ENCODE measurements around the gene SLC35E3.

SLC35E3 gene

DNA sequence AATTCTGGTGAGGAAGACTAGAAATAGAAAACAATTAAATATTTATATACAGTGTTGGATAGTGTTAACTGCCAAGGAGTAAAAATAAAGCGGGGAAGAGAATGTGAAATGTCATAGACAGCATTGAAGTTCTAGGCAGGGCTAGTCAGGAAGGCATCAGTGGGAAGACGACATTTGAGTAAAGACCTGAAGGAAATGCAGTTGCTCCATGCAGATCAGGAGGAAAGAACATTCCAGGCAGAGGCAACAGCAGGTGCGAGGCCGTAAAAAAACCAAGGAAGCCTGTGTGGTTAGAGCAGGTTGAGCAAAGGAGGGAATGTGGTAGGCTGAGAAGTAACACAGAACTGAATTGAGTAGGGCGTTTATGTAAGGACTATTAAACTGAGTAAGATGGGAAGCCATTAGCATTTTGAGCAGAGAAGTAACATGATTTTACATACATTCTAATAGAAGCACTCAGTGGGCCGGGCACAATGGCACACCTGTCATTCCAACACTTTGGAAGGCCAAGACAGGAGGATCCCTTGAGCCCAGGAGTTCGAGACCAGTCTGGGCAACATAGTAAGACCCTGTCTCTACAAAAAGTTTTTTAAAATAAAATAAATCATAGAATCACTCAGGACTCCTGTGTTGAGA lies 14.9 kb downstream of the SLC35E3 start:
- Mint-ChIP-seq H3K9me3 (no peaks in the 10 kb centered on the region), H3K27ac (ENCODE audit: low read depth) (peak overlapping the region; percentile 17), H3K4me1 (no peaks in the 10 kb centered on the region), H3K27me3 (no peaks in the 10 kb centered on the region), H3K36me3 (ENCODE audit: insufficient read depth) (peaks cover 20% of the 10 kb centered on the region), H3K4me3 (no peak overlapping the region)
- ATAC-seq (replicated peaks; ENCODE audit: extremely low read depth, poor library complexity, severe bottlenecking) (no peak), DNase-seq (ENCODE audit: low spot score in 2 of 2) (no peak)

DNA sequence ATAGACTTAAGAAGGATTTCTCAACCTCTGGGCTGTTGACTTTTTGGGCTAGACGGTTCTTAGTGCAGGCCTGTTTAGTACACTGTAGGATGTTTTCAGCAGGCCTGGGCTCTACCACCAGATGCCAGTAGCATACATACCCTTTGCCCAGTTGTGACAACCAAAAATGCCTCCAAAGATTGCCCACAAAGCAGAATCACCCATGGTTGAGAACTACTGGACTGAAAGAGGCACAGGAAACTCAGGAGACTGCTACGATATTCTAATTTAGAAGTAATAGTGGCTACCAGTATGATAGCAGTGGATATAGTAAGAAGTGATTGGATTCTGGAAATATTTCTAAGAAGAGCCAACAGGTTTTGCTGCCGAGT lies 15.5 kb downstream of the SLC35E3 start:
- Mint-ChIP-seq H3K27me3 (no peaks in the 10 kb centered on the region), H3K9me3 (no peaks in the 10 kb centered on the region), H3K27ac (ENCODE audit: low read depth) (no peak overlapping the region), H3K4me3 (no peak overlapping the region), H3K4me1 (no peaks in the 10 kb centered on the region), H3K36me3 (ENCODE audit: insufficient read depth) (peaks cover 20% of the 10 kb centered on the region)
- ATAC-seq (replicated peaks; ENCODE audit: extremely low read depth, poor library complexity, severe bottlenecking) (no peak), DNase-seq (ENCODE audit: low spot score in 2 of 2) (no peak)

DNA sequence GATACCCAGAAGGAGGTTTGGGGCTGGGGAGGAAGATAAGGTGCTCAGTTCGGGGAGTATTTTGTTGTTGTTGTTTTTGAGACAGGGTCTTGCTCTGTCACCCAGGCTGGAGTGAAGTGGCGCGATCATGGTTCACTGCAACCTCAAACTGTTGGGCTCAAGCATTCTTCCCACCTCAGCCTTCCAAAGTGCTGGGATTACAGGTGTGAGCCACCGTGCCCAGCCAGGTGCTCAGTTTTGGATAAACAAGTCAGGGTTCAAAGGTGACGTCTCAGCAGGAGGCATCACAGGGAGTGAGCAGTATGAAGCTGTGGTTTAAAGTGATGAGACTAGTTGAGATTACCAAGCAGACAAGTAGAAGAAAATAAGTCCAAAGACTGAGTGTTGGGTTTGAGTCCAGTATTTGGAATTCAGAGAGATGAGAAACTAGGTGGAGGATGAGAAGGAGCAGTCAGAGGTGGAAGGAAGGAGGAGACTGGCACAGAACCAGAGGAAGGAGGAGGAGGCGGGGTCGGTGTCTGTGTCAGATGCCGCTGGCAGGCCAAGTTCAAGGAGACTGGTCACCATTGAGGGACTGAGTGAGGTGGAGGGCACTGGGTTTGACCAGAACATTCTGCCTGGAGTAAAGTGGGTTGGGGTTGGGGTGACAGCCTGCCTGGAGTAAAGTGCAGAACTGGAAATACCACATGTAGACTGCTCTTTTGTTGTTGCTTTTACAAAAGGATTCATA lies 16.1 kb downstream of the SLC35E3 start:
- no peak for DNase-seq (ENCODE audit: low spot score in 2 of 2)
- Mint-ChIP-seq H3K27me3 (no peaks in the 10 kb centered on the region), H3K27ac (ENCODE audit: low read depth) (peak overlapping the region; percentile 2), H3K4me1 (no peaks in the 10 kb centered on the region), H3K4me3 (no peak overlapping the region), H3K9me3 (no peaks in the 10 kb centered on the region), H3K36me3 (ENCODE audit: insufficient read depth) (peaks cover 18% of the 10 kb centered on the region)
- ATAC-seq (replicated peaks; ENCODE audit: extremely low read depth, poor library complexity, severe bottlenecking): no peak

DNA sequence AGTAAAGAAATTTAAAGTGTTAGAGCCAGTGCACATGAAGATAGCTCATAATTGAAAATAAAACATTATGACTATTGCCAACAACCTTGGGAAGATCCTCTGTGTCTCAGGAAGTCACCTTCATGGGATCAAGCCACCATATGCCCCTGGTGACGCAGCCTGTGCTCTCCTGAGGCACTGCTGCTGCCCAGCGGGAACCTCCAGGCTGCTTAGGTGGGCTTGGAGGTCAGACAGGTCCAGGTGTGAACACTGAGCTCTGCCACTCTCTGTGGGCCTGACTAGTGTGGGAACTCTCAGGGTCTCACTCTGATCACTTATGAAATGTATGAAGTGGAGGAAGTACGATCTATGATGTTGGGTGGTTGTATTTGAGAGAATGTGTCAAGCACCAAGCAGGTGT lies 16.7 kb downstream of the SLC35E3 start:
- ATAC-seq (replicated peaks; ENCODE audit: extremely low read depth, poor library complexity, severe bottlenecking) (no peak), DNase-seq (ENCODE audit: low spot score in 2 of 2) (no peak)
- Mint-ChIP-seq H3K4me3 (no peak overlapping the region), H3K9me3 (no peaks in the 10 kb centered on the region), H3K4me1 (no peaks in the 10 kb centered on the region), H3K27ac (ENCODE audit: low read depth) (no peak overlapping the region), H3K36me3 (ENCODE audit: insufficient read depth) (peaks cover 15% of the 10 kb centered on the region), H3K27me3 (no peaks in the 10 kb centered on the region)

DNA sequence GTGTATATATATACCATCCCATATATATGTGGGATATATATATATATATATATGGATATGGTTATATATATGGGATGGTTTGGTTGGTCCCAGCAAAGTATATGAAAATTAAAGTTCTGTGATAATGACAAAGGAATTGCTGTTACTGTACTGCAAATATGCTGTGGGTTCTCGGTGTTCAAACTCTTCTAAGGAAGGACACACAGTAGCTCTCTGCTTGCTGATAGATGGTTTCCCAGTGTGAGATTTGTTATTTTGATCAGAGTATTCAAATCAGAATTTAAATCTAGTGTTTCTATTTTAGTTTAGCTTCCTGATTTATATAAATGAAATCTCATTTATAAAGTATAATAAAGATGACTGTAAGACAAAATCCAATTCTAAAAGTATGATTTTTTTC lies 19.7 kb downstream of the SLC35E3 start:
- ATAC-seq (replicated peaks; ENCODE audit: extremely low read depth, poor library complexity, severe bottlenecking) (no peak), DNase-seq (ENCODE audit: low spot score in 2 of 2) (no peak)
- Mint-ChIP-seq H3K27me3 (no peaks in the 10 kb centered on the region), H3K27ac (ENCODE audit: low read depth) (no peak overlapping the region), H3K4me1 (no peaks in the 10 kb centered on the region), H3K36me3 (ENCODE audit: insufficient read depth) (peaks cover 7% of the 10 kb centered on the region), H3K4me3 (no peak overlapping the region), H3K9me3 (no peaks in the 10 kb centered on the region)

DNA sequence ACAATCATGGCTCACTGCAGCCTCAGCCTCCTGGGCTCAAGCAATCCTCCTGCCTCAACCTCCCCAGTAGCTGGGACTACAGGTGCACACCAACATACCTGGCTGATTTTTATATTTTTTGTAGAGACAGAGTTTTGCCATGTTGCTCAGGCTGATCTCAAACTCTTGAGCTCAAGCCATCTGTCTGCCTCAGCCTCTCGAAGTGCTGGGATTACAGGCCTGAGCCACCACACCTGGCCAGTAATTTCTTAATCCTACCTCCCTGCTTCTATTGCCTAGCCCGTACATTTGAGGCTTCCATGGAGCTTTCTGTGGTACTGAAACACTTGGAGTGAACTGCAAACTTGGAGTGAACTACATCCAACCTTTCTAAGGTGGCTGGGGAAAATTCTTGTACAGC lies 20.7 kb downstream of the SLC35E3 start:
- Mint-ChIP-seq H3K27me3 (no peaks in the 10 kb centered on the region), H3K4me1 (no peaks in the 10 kb centered on the region), H3K36me3 (ENCODE audit: insufficient read depth) (peaks cover 5% of the 10 kb centered on the region), H3K27ac (ENCODE audit: low read depth) (no peak overlapping the region), H3K4me3 (no peak overlapping the region), H3K9me3 (no peaks in the 10 kb centered on the region)
- ATAC-seq (replicated peaks; ENCODE audit: extremely low read depth, poor library complexity, severe bottlenecking) (no peak), DNase-seq (ENCODE audit: low spot score in 2 of 2) (no peak)

DNA sequence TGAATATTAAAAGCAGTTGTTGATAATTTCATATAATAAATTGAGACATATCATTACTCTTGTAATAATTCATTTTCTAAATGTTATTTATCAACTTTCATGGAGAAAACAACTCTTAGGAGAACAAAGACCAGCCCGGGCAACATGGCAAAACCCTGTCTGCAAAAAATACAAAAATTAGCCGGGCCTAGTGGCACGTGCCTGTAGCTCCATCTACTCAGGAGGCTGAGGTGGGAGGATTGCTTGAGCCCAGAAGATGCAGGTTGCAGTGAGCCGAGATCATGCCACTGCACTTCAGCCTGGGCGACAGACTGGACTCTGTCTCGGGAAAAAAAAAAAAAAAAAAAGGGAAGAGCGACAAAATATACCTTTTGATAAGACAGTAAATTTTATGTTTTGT lies 21.2 kb downstream of the SLC35E3 start:
- Mint-ChIP-seq H3K27ac (ENCODE audit: low read depth) (no peak overlapping the region), H3K9me3 (no peaks in the 10 kb centered on the region), H3K36me3 (ENCODE audit: insufficient read depth) (peaks cover 4% of the 10 kb centered on the region), H3K27me3 (no peaks in the 10 kb centered on the region), H3K4me1 (no peaks in the 10 kb centered on the region), H3K4me3 (no peak overlapping the region)
- no peak for DNase-seq (ENCODE audit: low spot score in 2 of 2)
- no peak for ATAC-seq (replicated peaks; ENCODE audit: extremely low read depth, poor library complexity, severe bottlenecking)

DNA sequence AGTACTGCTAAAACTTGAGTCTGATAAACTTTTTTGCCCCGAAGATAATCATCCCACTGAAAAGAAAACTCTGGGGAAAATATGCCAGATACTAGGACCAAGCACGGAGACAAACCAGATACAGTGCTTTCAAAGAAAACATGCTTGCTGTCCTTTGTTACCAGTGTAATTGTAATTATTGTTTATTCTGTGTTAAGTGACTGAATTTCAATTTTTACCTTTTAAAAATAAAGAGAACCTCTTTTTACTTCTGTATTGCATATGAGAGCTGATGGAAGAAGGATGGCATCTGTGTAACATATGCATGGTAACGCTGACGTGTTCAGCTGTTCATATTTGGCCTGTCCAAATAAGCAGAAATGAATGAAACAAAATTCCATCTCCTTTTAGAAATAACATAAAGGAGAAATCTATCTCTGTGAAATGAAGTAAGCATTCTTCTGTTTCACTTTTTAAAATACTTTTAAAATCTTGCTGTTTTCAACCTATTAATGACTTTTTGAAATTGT lies 22.5 kb downstream of the SLC35E3 start:
- Mint-ChIP-seq H3K9me3 (no peaks in the 10 kb centered on the region), H3K27ac (ENCODE audit: low read depth) (no peak overlapping the region), H3K27me3 (no peaks in the 10 kb centered on the region)

DNA sequence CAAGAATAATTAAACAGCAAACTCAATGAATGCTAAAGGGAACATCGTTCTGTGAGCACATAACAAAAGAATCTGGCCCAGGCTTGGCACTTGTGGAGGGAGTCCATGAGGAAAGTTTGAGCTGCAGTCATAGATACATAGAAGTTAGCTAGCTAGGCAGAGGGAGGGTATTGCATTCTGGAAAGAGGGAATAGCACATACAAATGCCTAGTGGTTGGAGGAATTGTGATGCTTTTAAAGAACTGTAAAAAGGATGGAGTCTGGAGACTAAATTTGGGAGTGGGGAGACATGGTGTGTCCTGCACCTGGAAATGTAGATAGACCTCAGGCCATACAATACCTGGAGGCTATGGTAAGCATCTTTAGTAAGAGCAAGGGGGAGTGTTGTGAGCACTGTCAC lies 24.0 kb downstream of the SLC35E3 start:
- ATAC-seq (replicated peaks; ENCODE audit: extremely low read depth, poor library complexity, severe bottlenecking) (no peak), DNase-seq (ENCODE audit: low spot score in 2 of 2) (no peak)
- Mint-ChIP-seq H3K4me3 (no peak overlapping the region), H3K36me3 (ENCODE audit: insufficient read depth) (peaks cover 2% of the 10 kb centered on the region), H3K27me3 (no peaks in the 10 kb centered on the region), H3K9me3 (no peaks in the 10 kb centered on the region), H3K27ac (ENCODE audit: low read depth) (no peak overlapping the region), H3K4me1 (peaks cover 9% of the 10 kb centered on the region)

More for the DNA sequence above, 22.5 kb downstream of the SLC35E3 start:
- H3K4me3 Mint-ChIP-seq: no peak overlapping the region
- DNase-seq (ENCODE audit: low spot score in 2 of 2) (no peak), ATAC-seq (replicated peaks; ENCODE audit: extremely low read depth, poor library complexity, severe bottlenecking) (no peak)
- peaks cover 9% of the 10 kb centered on the region for H3K4me1 Mint-ChIP-seq
- H3K36me3 Mint-ChIP-seq (ENCODE audit: insufficient read depth): peaks cover 4% of the 10 kb centered on the region

DNA sequence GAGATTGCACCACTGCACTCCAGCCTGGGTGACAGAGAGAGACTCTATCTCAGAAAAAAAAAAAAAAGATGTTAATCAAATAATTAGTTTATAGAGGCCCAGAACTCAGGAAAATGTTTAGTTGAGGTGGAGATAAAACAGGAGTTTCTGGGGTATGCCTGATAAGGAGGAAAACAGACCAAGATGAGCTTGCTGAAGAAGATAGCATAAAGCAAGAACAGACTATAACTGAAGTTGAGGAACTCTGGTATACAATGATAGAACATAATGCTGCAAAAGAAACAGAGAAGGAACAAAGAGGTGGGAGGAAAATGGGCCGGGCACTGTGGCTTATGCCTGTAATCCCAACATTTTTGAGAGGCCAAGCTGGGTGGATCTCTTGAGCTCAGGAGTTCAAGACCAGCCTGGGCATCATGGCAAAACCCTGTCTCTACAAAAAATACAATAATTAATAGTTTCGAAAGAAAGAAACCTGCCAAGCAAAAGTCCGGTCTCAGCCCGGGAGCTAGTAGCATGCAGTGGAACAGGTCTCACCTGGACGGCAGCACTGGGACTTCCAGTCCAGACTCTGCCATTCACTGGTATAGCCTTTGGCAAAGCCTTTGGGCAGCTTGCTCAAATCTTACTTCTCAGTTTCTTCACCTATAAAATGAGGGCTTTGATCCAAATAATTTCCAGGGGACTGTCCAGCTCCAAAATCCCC lies 25.4 kb downstream of the SLC35E3 start:
- Mint-ChIP-seq H3K27ac (ENCODE audit: low read depth) (no peak overlapping the region), H3K4me3 (no peak overlapping the region), H3K27me3 (no peaks in the 10 kb centered on the region)

DNA sequence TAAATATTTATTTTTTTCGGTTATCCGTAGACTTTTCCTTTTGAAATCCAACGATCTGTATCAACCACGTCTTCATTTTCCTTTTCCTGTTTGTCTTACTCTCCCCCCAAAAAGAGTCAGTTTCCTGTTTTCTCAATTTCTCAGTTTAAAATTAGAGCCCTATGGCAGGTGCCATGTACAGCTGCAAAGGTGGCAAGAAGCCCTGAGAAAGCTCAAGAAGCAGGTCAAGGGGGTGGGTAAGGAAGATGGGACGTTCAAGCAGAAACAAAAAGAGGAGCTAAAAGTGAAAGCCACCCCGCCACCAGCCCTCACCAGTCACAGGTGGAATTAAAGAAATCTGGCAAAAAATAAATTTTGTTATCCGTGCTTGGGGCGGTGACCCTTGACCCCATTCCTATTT lies 26.7 kb downstream of the SLC35E3 start:
- H3K27ac Mint-ChIP-seq (ENCODE audit: low read depth): no peak overlapping the region
- no peaks in the 10 kb centered on the region for H3K36me3 Mint-ChIP-seq (ENCODE audit: insufficient read depth)
- DNase-seq (ENCODE audit: low spot score in 2 of 2) (no peak), ATAC-seq (replicated peaks; ENCODE audit: extremely low read depth, poor library complexity, severe bottlenecking) (no peak)
- H3K4me1 Mint-ChIP-seq: peaks cover 9% of the 10 kb centered on the region
- H3K9me3 Mint-ChIP-seq: no peaks in the 10 kb centered on the region
- no peaks in the 10 kb centered on the region for H3K27me3 Mint-ChIP-seq
- peak overlapping the region; percentile 4 for H3K4me3 Mint-ChIP-seq

More for the DNA sequence above, 25.4 kb downstream of the SLC35E3 start:
- H3K4me1 Mint-ChIP-seq: peaks cover 9% of the 10 kb centered on the region
- no peaks in the 10 kb centered on the region for H3K9me3 Mint-ChIP-seq
- DNase-seq (ENCODE audit: low spot score in 2 of 2): no peak
- H3K36me3 Mint-ChIP-seq (ENCODE audit: insufficient read depth): no peaks in the 10 kb centered on the region
- no peak for ATAC-seq (replicated peaks; ENCODE audit: extremely low read depth, poor library complexity, severe bottlenecking)

DNA sequence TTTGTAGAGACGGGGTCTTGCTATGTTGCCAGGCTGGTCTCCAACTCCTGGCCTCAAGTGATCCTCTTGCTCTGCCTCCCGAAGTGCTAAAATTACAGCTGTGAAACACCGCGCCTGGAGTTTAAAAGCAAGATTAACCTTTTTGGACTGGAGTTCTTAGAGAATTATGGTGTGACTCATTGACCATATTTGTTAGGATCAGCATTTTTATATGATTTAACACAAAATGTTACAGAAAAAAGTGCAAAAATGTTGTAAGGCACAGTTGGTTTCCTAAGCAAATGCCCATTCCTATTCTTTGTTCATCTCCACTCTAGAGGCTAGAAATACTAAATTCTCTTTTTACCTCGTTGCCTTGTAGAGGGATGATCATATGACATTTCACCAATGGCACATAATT lies 27.6 kb downstream of the SLC35E3 start:
- Mint-ChIP-seq H3K27me3 (no peaks in the 10 kb centered on the region), H3K4me1 (peaks cover 9% of the 10 kb centered on the region), H3K27ac (ENCODE audit: low read depth) (no peak overlapping the region), H3K4me3 (no peak overlapping the region), H3K9me3 (no peaks in the 10 kb centered on the region), H3K36me3 (ENCODE audit: insufficient read depth) (no peaks in the 10 kb centered on the region)
- no peak for DNase-seq (ENCODE audit: low spot score in 2 of 2)
- ATAC-seq (replicated peaks; ENCODE audit: extremely low read depth, poor library complexity, severe bottlenecking): no peak
